Endothelial cell (in vitro differentiated cells): Measurements from ENCODE around the gene TAS2R8. TPM values are rescaled to one million over a fixed set of nuclear protein-coding genes. Genes with fewer than 3 reads are reported as not detected.

Experiments
- DNase-seq: peaks from one replicate; pipeline ENCODE4 v3.0.0; 2021; ENCODE audit warnings: low spot score
- H3K27ac Mint-ChIP-seq: one replicate; pipeline ENCODE4 v1.8.0; 2021; ENCODE audit warnings: mixed read lengths, inconsistent platforms; ENCODE audit not compliant: unreplicated experiment
- H3K27me3 Mint-ChIP-seq: one replicate; pipeline ENCODE4 v1.8.0; 2021; ENCODE audit warnings: mild to moderate bottlenecking, moderate library complexity, mixed read lengths, inconsistent platforms; ENCODE audit not compliant: unreplicated experiment
- H3K36me3 Mint-ChIP-seq: one replicate; pipeline ENCODE4 v1.8.0; 2021; ENCODE audit warnings: mild to moderate bottlenecking, low read depth, mixed read lengths, inconsistent platforms; ENCODE audit not compliant: unreplicated experiment
- H3K4me1 Mint-ChIP-seq: one replicate; pipeline ENCODE4 v1.8.0; 2021; ENCODE audit warnings: mild to moderate bottlenecking, mixed read lengths, inconsistent platforms; ENCODE audit not compliant: unreplicated experiment
- H3K4me3 Mint-ChIP-seq: one replicate; pipeline ENCODE4 v1.8.0; 2021; ENCODE audit warnings: mild to moderate bottlenecking, mixed read lengths, inconsistent platforms; ENCODE audit not compliant: unreplicated experiment
- H3K9me3 Mint-ChIP-seq: one replicate; pipeline ENCODE4 v1.8.0; 2021; ENCODE audit warnings: mixed read lengths, inconsistent platforms; ENCODE audit not compliant: unreplicated experiment
- long read RNA-seq: library from polyadenylated mRNA; unstranded; transcript quantifications from one replicate; pipeline ENCODE4 v2.0.0, GENCODE V29; 2020; ENCODE audit not compliant: unreplicated experiment
- total RNA-seq: library from RNA; stranded (reverse); fragmentation: NEBNext Ultra II Directional; extraction: Animal tissue kit (Norgen Biotek cat#: 25700); gene quantifications from one replicate; pipeline ENCODE4 v1.2.1, GENCODE V29; 2021; ENCODE audit not compliant: unreplicated experiment
- TF ChIP-seq, protein P1 (sequence below): fragments of 200-600 bp; sonication (generic); IDR thresholded peaks from one replicate; pipeline ENCODE4 v1.5.0; 2021; ENCODE audit warnings: antibody characterized with exemption; ENCODE audit not compliant: unreplicated experiment

Gene TAS2R8, protein sequence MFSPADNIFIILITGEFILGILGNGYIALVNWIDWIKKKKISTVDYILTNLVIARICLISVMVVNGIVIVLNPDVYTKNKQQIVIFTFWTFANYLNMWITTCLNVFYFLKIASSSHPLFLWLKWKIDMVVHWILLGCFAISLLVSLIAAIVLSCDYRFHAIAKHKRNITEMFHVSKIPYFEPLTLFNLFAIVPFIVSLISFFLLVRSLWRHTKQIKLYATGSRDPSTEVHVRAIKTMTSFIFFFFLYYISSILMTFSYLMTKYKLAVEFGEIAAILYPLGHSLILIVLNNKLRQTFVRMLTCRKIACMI
- 0.44 TPM for total RNA-seq
- long read RNA-seq: 0 reads

DNA sequence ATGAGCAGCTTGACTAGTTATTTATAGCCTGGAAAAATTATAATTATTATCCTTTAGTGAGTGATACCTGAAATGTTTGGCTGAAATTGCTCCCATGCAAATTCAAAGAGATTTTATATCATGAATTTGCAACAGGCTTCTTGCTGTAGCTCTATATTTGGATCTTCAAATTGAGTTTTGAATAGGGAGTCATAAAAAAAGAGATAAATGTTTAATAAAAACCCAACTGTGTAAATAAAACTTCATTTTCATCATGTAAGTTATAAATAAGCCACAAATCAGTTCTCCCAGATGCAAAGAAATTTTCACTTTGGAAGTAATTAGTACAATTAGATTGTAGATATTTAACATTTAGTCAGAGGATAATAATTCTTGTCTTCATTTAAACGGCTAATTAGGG, at the start of gene TAS2R8:
TSS of gene TAS2R8 (minus strand) at position 101 of the 400 bp plus-strand sequence. CDS start 306 bp downstream, outside the sequence.
- H3K9me3 Mint-ChIP-seq: no peaks in the 10 kb centered on the region
- no peak within 1 kb of the TSS for H3K27ac Mint-ChIP-seq
- no peaks in the 10 kb centered on the region for H3K27me3 Mint-ChIP-seq
- DNase-seq: no peak
- TF ChIP-seq, protein P1, sequence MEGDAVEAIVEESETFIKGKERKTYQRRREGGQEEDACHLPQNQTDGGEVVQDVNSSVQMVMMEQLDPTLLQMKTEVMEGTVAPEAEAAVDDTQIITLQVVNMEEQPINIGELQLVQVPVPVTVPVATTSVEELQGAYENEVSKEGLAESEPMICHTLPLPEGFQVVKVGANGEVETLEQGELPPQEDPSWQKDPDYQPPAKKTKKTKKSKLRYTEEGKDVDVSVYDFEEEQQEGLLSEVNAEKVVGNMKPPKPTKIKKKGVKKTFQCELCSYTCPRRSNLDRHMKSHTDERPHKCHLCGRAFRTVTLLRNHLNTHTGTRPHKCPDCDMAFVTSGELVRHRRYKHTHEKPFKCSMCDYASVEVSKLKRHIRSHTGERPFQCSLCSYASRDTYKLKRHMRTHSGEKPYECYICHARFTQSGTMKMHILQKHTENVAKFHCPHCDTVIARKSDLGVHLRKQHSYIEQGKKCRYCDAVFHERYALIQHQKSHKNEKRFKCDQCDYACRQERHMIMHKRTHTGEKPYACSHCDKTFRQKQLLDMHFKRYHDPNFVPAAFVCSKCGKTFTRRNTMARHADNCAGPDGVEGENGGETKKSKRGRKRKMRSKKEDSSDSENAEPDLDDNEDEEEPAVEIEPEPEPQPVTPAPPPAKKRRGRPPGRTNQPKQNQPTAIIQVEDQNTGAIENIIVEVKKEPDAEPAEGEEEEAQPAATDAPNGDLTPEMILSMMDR: no peak
- no peaks in the 10 kb centered on the region for H3K36me3 Mint-ChIP-seq
- no peak within 1 kb of the TSS for H3K4me3 Mint-ChIP-seq
- no peaks in the 10 kb centered on the region for H3K4me1 Mint-ChIP-seq

DNA sequence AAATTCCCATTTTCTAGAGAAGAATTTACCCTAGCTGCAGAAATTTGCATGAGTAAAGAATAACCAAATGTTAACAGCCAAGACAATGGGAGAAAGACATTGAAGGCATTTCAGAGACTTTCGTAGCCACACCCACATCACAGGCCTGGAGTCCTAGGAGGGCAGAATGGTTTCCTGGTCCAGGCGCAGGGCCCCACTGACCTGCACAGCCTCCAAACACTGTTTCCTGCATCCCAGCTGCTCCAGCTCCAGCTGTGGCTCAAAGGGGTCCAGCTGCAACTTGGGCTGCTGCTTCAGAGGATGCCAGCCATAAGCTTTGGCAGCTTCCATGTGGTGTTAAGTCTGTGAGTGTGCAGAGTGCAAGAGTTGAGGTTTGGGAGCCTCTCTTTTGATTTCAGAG, 48.7 kb upstream of the TAS2R8 start:
- H3K27ac Mint-ChIP-seq: no peak overlapping the region
- H3K27me3 Mint-ChIP-seq: peaks cover 7% of the 10 kb centered on the region
- H3K4me3 Mint-ChIP-seq: no peak overlapping the region
- peaks cover 2% of the 10 kb centered on the region for H3K4me1 Mint-ChIP-seq
- H3K36me3 Mint-ChIP-seq: peaks cover 38% of the 10 kb centered on the region
- TF ChIP-seq, protein P1: no peak
- peaks cover 10% of the 10 kb centered on the region for H3K9me3 Mint-ChIP-seq
- no peak for DNase-seq

DNA sequence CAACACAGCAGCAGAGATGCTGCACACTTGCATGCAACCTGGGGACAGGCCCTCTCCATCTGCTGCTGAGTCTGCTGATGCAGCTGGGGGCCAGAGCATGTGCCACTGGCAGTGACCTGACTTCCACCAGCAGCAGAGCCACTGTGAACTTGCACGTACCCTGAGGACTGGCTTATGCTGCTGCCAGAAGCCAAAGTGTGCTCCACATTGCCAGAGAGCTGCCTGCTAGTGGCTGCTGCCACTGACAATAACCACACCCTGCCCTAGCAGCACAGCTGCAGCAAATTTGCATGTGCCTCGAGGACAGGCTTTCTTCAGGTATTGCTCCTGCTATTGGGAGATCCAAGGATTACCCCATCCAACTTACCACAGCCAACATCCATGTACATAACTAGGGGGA, 46.7 kb upstream of the TAS2R8 start:
- Mint-ChIP-seq H3K27me3 (peaks cover 7% of the 10 kb centered on the region), H3K36me3 (peaks cover 36% of the 10 kb centered on the region), H3K4me3 (no peak overlapping the region), H3K9me3 (peaks cover 10% of the 10 kb centered on the region), H3K27ac (no peak overlapping the region), H3K4me1 (peaks cover 2% of the 10 kb centered on the region)
- DNase-seq: no peak
- TF ChIP-seq, protein P1: no peak

DNA sequence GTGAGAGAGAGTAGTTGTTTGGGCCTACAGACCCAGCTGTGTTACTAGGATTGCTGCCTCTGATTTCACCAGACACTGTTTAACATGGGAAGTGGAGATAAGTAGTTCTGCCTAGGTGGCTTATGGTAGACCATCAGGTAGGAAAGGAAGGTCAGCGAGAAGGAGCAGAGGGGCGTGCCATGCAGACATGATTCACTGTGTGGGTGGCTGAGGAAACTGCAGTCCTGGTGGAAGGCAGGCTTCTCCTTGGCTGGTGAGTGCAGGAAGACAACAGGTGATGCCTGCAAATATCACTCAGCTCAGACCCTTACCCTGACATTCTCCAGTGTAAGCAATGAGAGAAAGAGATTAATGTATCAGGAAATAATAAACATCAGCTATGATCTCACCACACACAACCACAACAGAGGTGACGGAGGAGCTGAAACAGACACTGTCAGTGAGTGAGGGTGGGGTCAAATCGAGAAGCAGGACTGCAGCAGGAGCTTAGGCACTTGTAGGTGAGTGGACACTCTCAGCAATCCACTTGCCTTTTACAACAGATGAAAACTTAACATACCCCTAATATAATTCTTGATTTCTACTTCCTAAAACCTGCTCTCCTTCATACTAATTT, 44.3 kb upstream of the TAS2R8 start:
- H3K27ac Mint-ChIP-seq: no peak overlapping the region
- no peak for DNase-seq
- TF ChIP-seq, protein P1: no peak
- peaks cover 7% of the 10 kb centered on the region for H3K27me3 Mint-ChIP-seq
- peaks cover 2% of the 10 kb centered on the region for H3K4me1 Mint-ChIP-seq
- H3K9me3 Mint-ChIP-seq: no peaks in the 10 kb centered on the region
- no peak overlapping the region for H3K4me3 Mint-ChIP-seq
- H3K36me3 Mint-ChIP-seq: peaks cover 17% of the 10 kb centered on the region

- H3K27me3 Mint-ChIP-seq: peaks cover 5% of the 10 kb centered on the region
- H3K27ac Mint-ChIP-seq: no peak within 1 kb of the TSS
- H3K9me3 Mint-ChIP-seq: no peaks in the 10 kb centered on the region
- TF ChIP-seq, protein P1: no peak
- H3K4me1 Mint-ChIP-seq: no peaks in the 10 kb centered on the region
- no peak for DNase-seq
- no peak within 1 kb of the TSS for H3K4me3 Mint-ChIP-seq
- peaks cover 6% of the 10 kb centered on the region for H3K36me3 Mint-ChIP-seq
Measured at GRCh38 chr12:10849425-10849878, 42.4 kb upstream of the TAS2R8 start, which contains the start of gene PRR4. PRR4 (minus strand) TSS chr12:10849475; CDS start chr12:10849437, 38 bp downstream.
